HCT116 (cell line): ENCODE measurements around the gene TRAF3IP1. TPM values are rescaled to one million over a fixed set of nuclear protein-coding genes. Genes with fewer than 3 reads are reported as not detected.
"Not testable (repeated sequence)": the region's sequence is repeated elsewhere in the genome, so short reads cannot be mapped to it uniquely, and the experiment has no call there.

Source experiments
- ATAC-seq: fragments of 200-7000 bp; cut with Tn5 transposase; 2 replicates; pipeline ENCODE4 v1.9.1; 2020; ENCODE audit warnings: mild to moderate bottlenecking, moderate library complexity
- BruUV-seq: library from RNA; stranded (reverse); fragments of 400-500 nt; replicated peaks from 2 replicates; lab custom pipeline; 2021; lab: Mats Ljungman, UMichigan
- CTCF ChIA-PET: fragments of 300-600 bp; sonication (Branson Sonifier 250); formaldehyde crosslinking; loops from one replicate; lab custom pipeline; 2021; ENCODE audit warnings: antibody characterized with exemption; lab: Charles Lee
- POLR2A ChIA-PET: fragments of 300-600, 350-600 bp; sonication (Branson Sonifier 250); formaldehyde crosslinking; loops from one replicate; lab custom pipeline; 2021; ENCODE audit warnings: antibody characterized with exemption; lab: Charles Lee
- RAD21 ChIA-PET, 2 experiments: fragments of 300-600 bp; sonication (Branson Sonifier 250); formaldehyde crosslinking; loops; one replicate each; lab custom pipeline; 2023; ENCODE audit warnings: low total read pairs in 2 of 2; ENCODE audit not compliant: uncharacterized antibody in 2 of 2, unreplicated experiment in 2 of 2, low non-redundant PET in 1 of 2; lab: Charles Lee
- DNase-seq: peaks from one replicate; pipeline ENCODE4 v3.0.0-alpha.2; 2010; ENCODE audit warnings: low read depth, low spot score
- H2AFZ ChIP-seq: fragments of 200-600 bp; shearing (Covaris generic), sonication (generic); 2 replicates; pipeline ENCODE4 v1.6.1; 2017; ENCODE audit warnings: low read depth, mixed run types, mixed read lengths, antibody characterized with exemption, low read length; ENCODE audit not compliant: poor library complexity, severe bottlenecking
- H3K27ac ChIP-seq: 2 replicates; pipeline ENCODE4 v1.5.1; 2012; ENCODE audit warnings: low read depth, low read length
- H3K27me3 ChIP-seq: fragments of 200-600 bp; sonication (generic); 2 replicates; pipeline ENCODE4 v1.6.1; 2016; ENCODE audit warnings: mixed run types, low read length, mixed read lengths; ENCODE audit not compliant: insufficient read depth
- H3K36me3 ChIP-seq, 2 experiments: fragments of 200-500 bp in 1 of 2; fragments of 200-600 bp in 1 of 2; sonication (Bioruptor generic) in 1 of 2; sonication (generic) in 1 of 2; 2 replicates each; pipeline versions ENCODE4 v1.5.1 to v1.6.1; 2014 to 2016; ENCODE audit warnings: low read length in 2 of 2, inconsistent platforms in 1 of 2, mixed read lengths in 1 of 2, mixed run types in 1 of 2; ENCODE audit not compliant: insufficient read depth in 2 of 2, control insufficient read depth in 1 of 2
- H3K4me1 ChIP-seq, 2 experiments: fragments of 200-600 bp in 1 of 2; sonication (generic) in 1 of 2; 2 replicates each; pipeline versions ENCODE4 v1.5.1 to v1.6.1; 2012 to 2017; ENCODE audit warnings: low read length in 2 of 2, inconsistent platforms in 1 of 2, mild to moderate bottlenecking in 1 of 2, mixed read lengths in 1 of 2, mixed run types in 1 of 2, moderate library complexity in 1 of 2; ENCODE audit not compliant: insufficient read depth in 2 of 2, control insufficient read depth in 1 of 2
- H3K4me2 ChIP-seq: fragments of 200-600 bp; sonication (generic); 2 replicates; pipeline ENCODE4 v1.6.1; 2017; ENCODE audit warnings: mixed run types, low read length, mixed read lengths
- H3K4me3 ChIP-seq, 2 experiments: fragments of 200-600 bp in 1 of 2; sonication (generic) in 1 of 2; replicated peaks in 1 of 2; 2 replicates each; pipeline ENCODE4 v1.5.1; 2011 to 2016; ENCODE audit warnings: low read length in 2 of 2, control low read depth in 1 of 2, low read depth in 1 of 2, mild to moderate bottlenecking in 1 of 2, mixed read lengths in 1 of 2, mixed run types in 1 of 2
- H3K79me2 ChIP-seq: fragments of 200-600 bp; sonication (generic); 2 replicates; pipeline ENCODE4 v1.6.1; 2017; ENCODE audit warnings: mild to moderate bottlenecking, mixed run types, low read length, moderate library complexity, mixed read lengths; ENCODE audit not compliant: insufficient read depth
- H3K9ac ChIP-seq: fragments of 200-600 bp; sonication (generic); 2 replicates; pipeline ENCODE4 v1.6.1; 2016; ENCODE audit warnings: low read length, mixed read lengths
- H3K9me2 ChIP-seq: fragments of 200-600 bp; sonication (generic), shearing (Covaris generic); 2 replicates; pipeline ENCODE4 v1.6.1; 2017; ENCODE audit warnings: mixed run types, mild to moderate bottlenecking, moderate library complexity; ENCODE audit not compliant: insufficient read depth
- H3K9me3 ChIP-seq, 2 experiments: fragments of 200-500 bp in 1 of 2; fragments of 200-600 bp in 1 of 2; sonication (Bioruptor generic) in 1 of 2; sonication (generic) in 1 of 2; 2 replicates each; pipeline ENCODE4 v1.6.1; 2014 to 2017; ENCODE audit warnings: low read length in 2 of 2, mixed read lengths in 2 of 2, inconsistent platforms in 1 of 2, low read depth in 1 of 2, mild to moderate bottlenecking in 1 of 2, mixed run types in 1 of 2, moderate library complexity in 1 of 2; ENCODE audit not compliant: control insufficient read depth in 1 of 2, insufficient read depth in 1 of 2
- H4K20me1 ChIP-seq: fragments of 200-600 bp; sonication (generic), shearing (Covaris generic); 2 replicates; pipeline ENCODE4 v1.6.1; 2017; ENCODE audit warnings: mixed run types, mild to moderate bottlenecking, moderate library complexity; ENCODE audit not compliant: insufficient read depth
- CEBPB ChIP-seq: IDR thresholded peaks from 2 replicates; pipeline ENCODE4 v1.6.1; 2012; ENCODE audit warnings: low read depth
- EGR1 ChIP-seq: IDR thresholded peaks from 2 replicates; pipeline ENCODE4 v1.6.1; 2012; ENCODE audit warnings: low read depth
- ELF1 ChIP-seq: IDR thresholded peaks from 2 replicates; pipeline ENCODE4 v1.6.1; 2012; ENCODE audit warnings: low read depth, borderline replicate concordance
- EZH2 ChIP-seq: fragments of 200-600 bp; sonication (generic); IDR thresholded peaks from 2 replicates; pipeline ENCODE4 v1.6.1; 2017; ENCODE audit warnings: antibody characterized with exemption, mixed run types
- EZH2phosphoT487 ChIP-seq: fragments of 200-600 bp; IDR thresholded peaks from 2 replicates; pipeline ENCODE4 v1.6.1; 2018; ENCODE audit warnings: antibody characterized with exemption, borderline replicate concordance
- FOSL1 ChIP-seq: IDR thresholded peaks from 2 replicates; pipeline ENCODE4 v1.6.1; 2012; ENCODE audit warnings: low read depth
- JUND ChIP-seq: IDR thresholded peaks from 2 replicates; pipeline ENCODE4 v1.6.1; 2012
- MAX ChIP-seq: IDR thresholded peaks from 2 replicates; pipeline ENCODE4 v1.6.1; 2012
- POLR2A ChIP-seq: IDR thresholded peaks from 2 replicates; pipeline ENCODE4 v1.7.0; 2011; ENCODE audit warnings: borderline replicate concordance; ENCODE audit not compliant: insufficient read depth, insufficient read length; ENCODE audit errors: extremely low read depth
- POLR2AphosphoS5 ChIP-seq: IDR thresholded peaks from 2 replicates; pipeline ENCODE4 v1.6.1; 2011; ENCODE audit warnings: mild to moderate bottlenecking, low read depth, low read length, moderate library complexity
- SIN3A ChIP-seq: IDR thresholded peaks from 2 replicates; pipeline ENCODE4 v1.6.1; 2012; ENCODE audit warnings: low read depth
- SP1 ChIP-seq: IDR thresholded peaks from 2 replicates; pipeline ENCODE4 v1.6.1; 2012; ENCODE audit warnings: low read depth
- SRF ChIP-seq: IDR thresholded peaks from 2 replicates; pipeline ENCODE4 v1.6.1; 2012; ENCODE audit warnings: low read depth
- TCF7L2 ChIP-seq: IDR thresholded peaks from 2 replicates; pipeline ENCODE4 v1.7.0; 2011; ENCODE audit warnings: borderline replicate concordance, inconsistent platforms; ENCODE audit not compliant: insufficient read depth, insufficient read length; ENCODE audit errors: extremely low read depth
- ZFX ChIP-seq: fragments of 450-650 bp; IDR thresholded peaks from 2 replicates; pipeline ENCODE4 v1.6.1; 2017
- intact Hi-C: fragments of 100-400 bp; cut with micrococcal nuclease; formaldehyde crosslinking; loops from 2 replicates; pipeline ENCODE4 v1.10.0; 2022
- total RNA-seq: library from RNA; stranded (reverse); gene quantifications from one replicate; pipeline ENCODE4 v1.2.1, GENCODE V29; 2021; ENCODE audit not compliant: unreplicated experiment
- TF ChIP-seq, protein P1 (sequence below): IDR thresholded peaks from 2 replicates; pipeline ENCODE4 v1.6.1; 2011; ENCODE audit warnings: mild to moderate bottlenecking, low read length, moderate library complexity; ENCODE audit not compliant: insufficient replicate concordance; ENCODE audit errors: extremely low read depth

Gene TRAF3IP1
- total RNA-seq, 1 experiment from 2014 or later = 19.4 TPM

DNA sequence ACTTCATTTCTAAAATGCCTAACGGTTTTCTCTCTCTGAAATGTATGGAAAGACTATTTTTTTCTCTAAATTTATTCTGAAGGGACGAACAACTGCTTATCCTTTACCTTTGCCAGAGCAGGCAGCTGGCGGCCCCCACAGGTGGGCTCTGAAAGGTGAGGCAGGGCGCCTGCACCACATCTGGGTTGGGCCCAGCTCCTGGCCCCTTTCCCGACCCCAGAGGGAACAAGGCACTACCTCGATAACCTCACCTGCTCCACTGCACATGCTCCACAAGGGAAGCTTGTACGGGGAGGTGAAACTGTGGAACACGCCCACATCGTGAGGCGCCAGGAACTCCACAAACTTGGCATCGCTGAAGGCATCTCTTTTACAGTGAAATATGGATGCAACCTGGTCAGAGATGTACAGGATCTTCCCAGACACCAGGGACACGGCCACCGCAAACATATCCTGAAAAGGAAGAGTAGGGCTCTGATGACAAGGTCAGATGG, 49.2 kb upstream of the TRAF3IP1 start:
- no peaks in the 10 kb centered on the region for H3K27me3 ChIP-seq

GRCh38 chr2:238271686-238272085, 48.6 kb upstream of the TRAF3IP1 start:
- intact Hi-C loops, RAD21 ChIA-PET, ATAC-seq, H3K9ac ChIP-seq, H3K9me2 ChIP-seq, H4K20me1 ChIP-seq, BruUV-seq, H3K4me2 ChIP-seq, H3K4me1 ChIP-seq, H3K9me3 ChIP-seq, H3K27me3 ChIP-seq, H3K79me2 ChIP-seq, CTCF ChIA-PET, POLR2A ChIA-PET, H3K4me3 ChIP-seq, H2AFZ ChIP-seq, H3K27ac ChIP-seq, DNase-seq: not testable (repeated sequence)
- peaks cover 11% of the 10 kb centered on the region in 2 experiments for H3K36me3 ChIP-seq

More for the DNA sequence above, 49.2 kb upstream of the TRAF3IP1 start:
- TF ChIP-seq SP1 (no peak), ZFX (no peak), MAX (no peak), POLR2A (no peak), FOSL1 (no peak), TCF7L2 (no peak), JUND (no peak), EZH2 (no peak), SIN3A (no peak), SRF (no peak), CEBPB (no peak), POLR2AphosphoS5 (no peak), EGR1 (no peak), ELF1 (no peak), EZH2phosphoT487 (no peak)
- TF ChIP-seq, protein P1, sequence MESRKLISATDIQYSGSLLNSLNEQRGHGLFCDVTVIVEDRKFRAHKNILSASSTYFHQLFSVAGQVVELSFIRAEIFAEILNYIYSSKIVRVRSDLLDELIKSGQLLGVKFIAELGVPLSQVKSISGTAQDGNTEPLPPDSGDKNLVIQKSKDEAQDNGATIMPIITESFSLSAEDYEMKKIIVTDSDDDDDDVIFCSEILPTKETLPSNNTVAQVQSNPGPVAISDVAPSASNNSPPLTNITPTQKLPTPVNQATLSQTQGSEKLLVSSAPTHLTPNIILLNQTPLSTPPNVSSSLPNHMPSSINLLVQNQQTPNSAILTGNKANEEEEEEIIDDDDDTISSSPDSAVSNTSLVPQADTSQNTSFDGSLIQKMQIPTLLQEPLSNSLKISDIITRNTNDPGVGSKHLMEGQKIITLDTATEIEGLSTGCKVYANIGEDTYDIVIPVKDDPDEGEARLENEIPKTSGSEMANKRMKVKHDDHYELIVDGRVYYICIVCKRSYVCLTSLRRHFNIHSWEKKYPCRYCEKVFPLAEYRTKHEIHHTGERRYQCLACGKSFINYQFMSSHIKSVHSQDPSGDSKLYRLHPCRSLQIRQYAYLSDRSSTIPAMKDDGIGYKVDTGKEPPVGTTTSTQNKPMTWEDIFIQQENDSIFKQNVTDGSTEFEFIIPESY = no peak
- ChIA-PET RAD21 (no interaction called here), POLR2A (no interaction called here), CTCF (no interaction called here)
- H3K4me2 ChIP-seq = no peak overlapping the region
- DNase-seq = no peak
- H3K9me3 ChIP-seq = no peaks in the 10 kb centered on the region
- H2AFZ ChIP-seq = no peak overlapping the region
- ATAC-seq = no peak
- H3K9me2 ChIP-seq = no peaks in the 10 kb centered on the region
- no peak overlapping the region for H3K9ac ChIP-seq
- H3K4me1 ChIP-seq = peaks cover 3 to 9% of the 10 kb centered on the region in 2 experiments; a peak in 3 of 4 replicates
- intact Hi-C loops = no loop called here
- H4K20me1 ChIP-seq = no peaks in the 10 kb centered on the region
- no peaks in the 10 kb centered on the region for H3K79me2 ChIP-seq
- no peak overlapping the region for H3K4me3 ChIP-seq
- H3K27ac ChIP-seq = no peak overlapping the region
- BruUV-seq = no TSS peak
- H3K36me3 ChIP-seq = peaks cover 6 to 11% of the 10 kb centered on the region in 2 experiments
